Hepatic stellate cell (primary cell): Measurements from ENCODE around the gene PRG3.

Experiments used
- DNase-seq: peaks from one replicate; pipeline ENCODE4 v3.0.0; 2011; ENCODE audit warnings: low spot score

PRG3 gene

GRCh38 chr11:57359396-57359795, 21.6 kb downstream of the PRG3 start:
- DNase-seq = no peak

GRCh38 chr11:57358991-57359390, 22.0 kb downstream of the PRG3 start:
- DNase-seq = no peak

- DNase-seq = no peak
Observed at GRCh38 chr11:57358543-57358961, 22.4 kb downstream of the PRG3 start.

GRCh38 chr11:57357856-57358255, 23.1 kb downstream of the PRG3 start:
- DNase-seq = peak; percentile 31

- no peak for DNase-seq
Observed at GRCh38 chr11:57357310-57357709, 23.6 kb downstream of the PRG3 start.

GRCh38 chr11:57356268-57356667, 24.7 kb downstream of the PRG3 start:
- DNase-seq = no peak

- DNase-seq = no peak
Observed at GRCh38 chr11:57354699-57355098, 26.3 kb downstream of the PRG3 start.

GRCh38 chr11:57353852-57354251, 27.1 kb downstream of the PRG3 start:
- DNase-seq = no peak

- no peak for DNase-seq
Observed at GRCh38 chr11:57353446-57353845, 27.5 kb downstream of the PRG3 start.

- DNase-seq = no peak
Observed at GRCh38 chr11:57353036-57353435, 27.9 kb downstream of the PRG3 start.

- peak; percentile 81 for DNase-seq
Observed at GRCh38 chr11:57349491-57350274, 31.3 kb downstream of the PRG3 start.

GRCh38 chr11:57348636-57349313, 32.2 kb downstream of the PRG3 start:
- no peak for DNase-seq

- DNase-seq = no peak
Observed at GRCh38 chr11:57348052-57348451, 32.9 kb downstream of the PRG3 start.

- no peak for DNase-seq
Observed at GRCh38 chr11:57347336-57347735, 33.6 kb downstream of the PRG3 start.

- DNase-seq = peak; percentile 81
Observed at GRCh38 chr11:57345555-57346211, 35.3 kb downstream of the PRG3 start.

GRCh38 chr11:57344826-57345225, 36.1 kb downstream of the PRG3 start:
- DNase-seq = no peak

- no peak for DNase-seq
Observed at GRCh38 chr11:57343825-57344224, 37.1 kb downstream of the PRG3 start.

- DNase-seq = no peak
Observed at GRCh38 chr11:57342702-57343101, 38.2 kb downstream of the PRG3 start.

GRCh38 chr11:57341250-57341808, 39.6 kb downstream of the PRG3 start:
- no peak for DNase-seq

- no peak for DNase-seq
Observed at GRCh38 chr11:57340039-57340615, 40.8 kb downstream of the PRG3 start.

GRCh38 chr11:57339328-57339727, 41.6 kb downstream of the PRG3 start:
- no peak for DNase-seq

GRCh38 chr11:57338142-57338541, 42.8 kb downstream of the PRG3 start, which contains the start of gene P2RX3:
TSS of gene P2RX3 (plus strand) at chr11:57338352. CDS start at chr11:57338551, 199 bp downstream.
- DNase-seq = no peak
